22Rv1 (cell line): Measurements from ENCODE around the gene PCDHGA6.
A peak's percentile ranks its signal among the peaks of the same experiment; 100 is the strongest.

ENCODE experiments used
- H3K27ac ChIP-seq: fragments of 450-650 bp; 2 replicates; pipeline ENCODE4 v1.5.1; 2017
- ZFX ChIP-seq: fragments of 450-650 bp; IDR thresholded peaks from 2 replicates; pipeline ENCODE4 v1.6.1; 2017; ENCODE audit warnings: antibody characterized with exemption, borderline replicate concordance
- TF ChIP-seq, protein P1 (sequence below): fragments of 450-650 bp; IDR thresholded peaks from 2 replicates; pipeline ENCODE4 v1.5.1; 2017; ENCODE audit warnings: mild to moderate bottlenecking

PCDHGA6 gene

GRCh38 chr5:141354900-141355469 is 18.7 kb upstream of the PCDHGA6 start, which contains the start of gene PCDHGA4:
Gene PCDHGA4 (plus strand): TSS chr5:141355021. CDS start chr5:141355108, 87 bp downstream.
- H3K27ac ChIP-seq: no peak within 1 kb of the TSS
- TF ChIP-seq, protein P1, sequence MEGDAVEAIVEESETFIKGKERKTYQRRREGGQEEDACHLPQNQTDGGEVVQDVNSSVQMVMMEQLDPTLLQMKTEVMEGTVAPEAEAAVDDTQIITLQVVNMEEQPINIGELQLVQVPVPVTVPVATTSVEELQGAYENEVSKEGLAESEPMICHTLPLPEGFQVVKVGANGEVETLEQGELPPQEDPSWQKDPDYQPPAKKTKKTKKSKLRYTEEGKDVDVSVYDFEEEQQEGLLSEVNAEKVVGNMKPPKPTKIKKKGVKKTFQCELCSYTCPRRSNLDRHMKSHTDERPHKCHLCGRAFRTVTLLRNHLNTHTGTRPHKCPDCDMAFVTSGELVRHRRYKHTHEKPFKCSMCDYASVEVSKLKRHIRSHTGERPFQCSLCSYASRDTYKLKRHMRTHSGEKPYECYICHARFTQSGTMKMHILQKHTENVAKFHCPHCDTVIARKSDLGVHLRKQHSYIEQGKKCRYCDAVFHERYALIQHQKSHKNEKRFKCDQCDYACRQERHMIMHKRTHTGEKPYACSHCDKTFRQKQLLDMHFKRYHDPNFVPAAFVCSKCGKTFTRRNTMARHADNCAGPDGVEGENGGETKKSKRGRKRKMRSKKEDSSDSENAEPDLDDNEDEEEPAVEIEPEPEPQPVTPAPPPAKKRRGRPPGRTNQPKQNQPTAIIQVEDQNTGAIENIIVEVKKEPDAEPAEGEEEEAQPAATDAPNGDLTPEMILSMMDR: peak; percentile 45
- TF ChIP-seq ZFX: no peak

GRCh38 chr5:141355641-141356040 is 18.1 kb upstream of the PCDHGA6 start:
- TF ChIP-seq, protein P1: no peak
- no peak for TF ChIP-seq ZFX

DNA sequence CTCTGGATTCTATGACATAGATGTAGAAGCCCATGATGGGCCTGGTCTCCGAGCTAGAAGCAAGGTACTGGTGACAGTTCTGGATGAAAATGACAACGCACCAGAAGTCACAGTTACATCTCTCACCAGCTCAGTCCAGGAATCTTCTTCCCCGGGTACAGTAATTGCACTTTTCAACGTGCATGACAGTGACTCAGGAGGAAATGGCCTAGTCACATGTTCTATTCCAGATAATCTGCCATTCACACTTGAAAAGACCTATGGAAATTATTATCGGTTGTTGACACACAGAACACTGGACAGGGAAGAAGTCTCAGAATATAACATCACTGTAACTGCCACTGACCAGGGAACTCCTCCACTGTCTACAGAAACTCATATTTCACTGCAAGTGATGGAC is 17.6 kb upstream of the PCDHGA6 start:
- TF ChIP-seq, protein P1: no peak
- no peak for TF ChIP-seq ZFX
- no peak overlapping the region for H3K27ac ChIP-seq

More at GRCh38 chr5:141355641-141356040, 18.1 kb upstream of the PCDHGA6 start:
- no peak overlapping the region for H3K27ac ChIP-seq

DNA sequence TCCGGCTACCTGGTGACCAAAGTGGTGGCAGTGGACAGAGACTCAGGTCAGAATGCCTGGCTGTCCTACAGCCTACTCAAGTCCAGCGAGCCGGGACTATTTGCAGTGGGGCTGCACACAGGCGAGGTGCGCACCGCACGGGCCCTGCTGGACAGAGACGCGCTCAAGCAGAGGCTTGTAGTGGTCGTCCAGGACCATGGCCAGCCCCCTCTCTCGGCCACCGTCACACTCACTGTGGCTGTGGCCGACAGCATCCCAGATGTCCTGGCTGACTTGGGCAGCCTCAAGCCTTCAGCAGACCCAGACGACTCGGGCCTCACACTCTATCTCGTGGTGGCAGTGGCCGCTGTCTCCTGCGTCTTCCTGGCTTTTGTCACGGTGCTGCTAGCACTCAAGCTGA is 16.7 kb upstream of the PCDHGA6 start:
- TF ChIP-seq, protein P1: no peak
- no peak for TF ChIP-seq ZFX
- H3K27ac ChIP-seq: no peak overlapping the region

DNA sequence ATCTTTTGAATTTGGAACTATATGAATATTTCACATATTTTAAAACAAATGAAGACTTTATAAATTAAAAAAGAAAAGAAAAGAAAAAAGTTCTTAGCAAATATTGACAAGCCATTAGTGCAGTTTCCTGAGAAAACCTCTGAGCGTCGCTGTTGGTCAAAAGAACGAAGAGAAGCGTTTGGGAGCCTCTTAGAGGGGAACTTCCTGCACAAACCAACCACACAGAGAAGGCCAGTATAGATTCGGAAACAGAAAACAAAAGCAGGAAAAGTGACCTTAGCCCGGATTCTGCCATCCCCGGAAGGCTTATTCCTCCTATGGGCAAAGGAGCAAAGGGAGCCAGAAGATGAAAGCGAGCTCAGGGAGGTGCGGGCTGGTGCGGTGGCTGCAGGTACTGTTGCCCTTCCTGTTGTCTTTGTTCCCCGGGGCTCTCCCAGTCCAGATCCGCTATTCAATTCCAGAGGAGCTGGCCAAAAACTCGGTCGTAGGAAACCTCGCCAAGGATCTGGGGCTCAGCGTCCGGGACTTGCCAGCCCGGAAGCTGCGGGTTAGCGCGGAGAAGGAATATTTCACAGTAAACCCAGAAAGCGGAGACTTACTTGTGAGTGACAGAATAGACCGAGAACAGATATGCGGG is 13.8 kb upstream of the PCDHGA6 start, which contains the start of gene PCDHGB2:
PCDHGB2 (plus strand) TSS at position 205 of the 637 bp plus-strand sequence; CDS start at position 347, 142 bp downstream.
- no peak within 1 kb of the TSS for H3K27ac ChIP-seq

DNA sequence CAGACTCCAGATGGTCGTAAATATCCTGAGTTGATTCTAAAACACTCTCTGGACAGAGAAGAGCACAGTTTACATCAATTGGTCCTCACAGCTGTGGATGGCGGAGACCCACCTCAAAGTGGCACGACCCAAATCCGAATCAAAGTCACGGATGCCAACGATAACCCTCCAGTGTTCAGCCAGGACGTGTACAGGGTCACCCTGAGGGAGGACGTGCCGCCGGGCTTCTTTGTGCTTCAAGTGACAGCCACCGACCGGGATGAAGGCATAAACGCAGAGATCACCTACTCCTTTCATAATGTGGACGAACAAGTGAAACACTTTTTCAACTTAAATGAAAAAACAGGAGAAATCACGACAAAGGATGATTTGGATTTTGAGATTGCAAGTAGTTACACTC is 13.0 kb upstream of the PCDHGA6 start:
- TF ChIP-seq ZFX: no peak
- TF ChIP-seq, protein P1: no peak
- no peak overlapping the region for H3K27ac ChIP-seq

More for the DNA sequence above, 13.8 kb upstream of the PCDHGA6 start, which contains the start of gene PCDHGB2:
- TF ChIP-seq ZFX: no peak
- TF ChIP-seq, protein P1: peak; percentile 60

DNA sequence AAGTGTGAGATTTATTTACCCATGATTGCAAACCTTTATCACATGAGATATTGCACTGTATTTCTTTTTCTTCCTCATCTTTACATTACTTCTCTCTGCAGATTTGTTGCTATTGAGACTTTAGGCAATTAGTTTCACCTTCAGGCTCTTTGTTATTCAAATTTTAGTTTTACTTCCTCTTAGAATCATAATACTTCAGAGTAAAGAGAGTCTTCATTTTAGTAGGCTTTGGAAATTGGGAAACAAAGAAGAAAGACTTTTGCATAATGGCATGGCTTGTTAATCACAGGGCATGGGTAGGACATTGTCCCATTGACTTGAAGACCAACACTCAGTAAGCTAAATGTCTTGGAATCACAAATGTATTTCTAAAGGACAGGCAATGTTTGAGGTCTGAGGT is 11.0 kb upstream of the PCDHGA6 start:
- no peak overlapping the region for H3K27ac ChIP-seq
- TF ChIP-seq, protein P1: no peak
- no peak for TF ChIP-seq ZFX
